Esophagus squamous epithelium (tissue), 5 donors: ENCODE data around the gene TBC1D1. TPM values are rescaled to one million over a fixed set of nuclear protein-coding genes. Genes with fewer than 3 reads are reported as not detected.

Experiments used
- DNase-seq: peaks from one replicate; lab custom pipeline; 2025; lab: John Stamatoyannopoulos, UW
- H3K27ac ChIP-seq, 4 donors: fragments of 200-600 bp; sonication (generic); one replicate each; pipeline ENCODE4 v1.5.1; 2016 to 2019; ENCODE audit warnings: mild to moderate bottlenecking in 1 of 4
- H3K27me3 ChIP-seq, 4 donors: fragments of 200-600 bp; sonication (generic); 1 replicate in 3 of 4; 2 replicates in 1 of 4; pipeline versions ENCODE4 v1.5.1 to v1.6.0; 2017 to 2021; ENCODE audit warnings: antibody characterized with exemption in 1 of 4
- H3K36me3 ChIP-seq, 3 donors: fragments of 200-600 bp; sonication (generic); one replicate each; pipeline ENCODE4 v1.5.1; 2016 to 2019
- H3K4me1 ChIP-seq, 3 donors: fragments of 200-600 bp; sonication (generic); one replicate each; pipeline ENCODE4 v1.5.1; 2017 to 2019
- H3K4me3 ChIP-seq, 4 donors: fragments of 200-600 bp; sonication (generic); 1 replicate in 3 of 4; 2 replicates in 1 of 4; pipeline ENCODE4 v1.5.1; 2016 to 2019; ENCODE audit warnings: mild to moderate bottlenecking in 2 of 4, moderate library complexity in 1 of 4
- H3K9me3 ChIP-seq, 3 donors: fragments of 200-600 bp; sonication (generic); one replicate each; pipeline ENCODE4 v1.5.1; 2016 to 2019
- POLR2A ChIP-seq, 4 donors: fragments of 450-650 bp; IDR thresholded peaks; one replicate each; pipeline ENCODE4 v1.6.1; 2017; ENCODE audit warnings: antibody characterized with exemption in 4 of 4, mild to moderate bottlenecking in 4 of 4, moderate library complexity in 3 of 4
- WGBS, 2 donors: methylation state at CpG; one replicate each; pipeline ENCODE4 v1.1.5; 2018; 5-methylcytosine and 5-hydroxymethylcytosine counted together
- intact Hi-C: fragments of 100-400 bp; cut with DNase I; formaldehyde crosslinking; loops from one replicate; pipeline ENCODE4 v1.15.0; 2022
- total RNA-seq, 4 donors: library from RNA; depleted of rRNA; stranded (reverse); fragments of >200 nt; gene quantifications; one replicate each; pipeline ENCODE4 v1.1.0, GENCODE V29; 2016
- TF ChIP-seq, protein P1 (sequence below), 6 experiments: fragments of 450-650 bp in 4 of 6; fragments of 200-600 bp in 2 of 6; sonication (generic) in 2 of 6; IDR thresholded peaks; one replicate each; pipeline ENCODE4 v1.5.1; 2016 to 2019; ENCODE audit warnings: antibody characterized with exemption in 6 of 6, mild to moderate bottlenecking in 4 of 6, moderate library complexity in 4 of 6
- donor health status: DM: yes; HTN: yes; CAD: no.

The TBC1D1 gene
- total RNA-seq, 4 donors from 2014 or later: 6.9 to 44.6 (median 25.6) TPM

DNA sequence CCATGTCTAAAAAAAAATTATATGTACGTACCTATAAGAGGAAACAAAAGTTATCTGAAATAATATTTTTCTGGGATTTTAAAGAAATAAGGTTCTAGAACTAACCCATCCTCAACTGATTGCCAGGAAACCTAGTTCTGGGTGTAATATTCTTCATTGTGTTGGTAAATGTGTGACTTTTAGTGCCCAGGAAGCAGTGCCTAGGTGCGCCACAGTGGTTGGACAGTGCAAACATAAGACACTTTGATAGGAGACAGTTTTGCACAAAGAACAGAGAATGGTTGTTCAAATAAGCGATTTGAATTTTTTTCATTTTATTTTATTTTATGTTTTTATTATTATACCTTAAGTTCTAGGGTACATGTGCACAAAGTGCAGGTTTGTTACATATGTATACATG, 47.3 kb downstream of the TBC1D1 start:
- DNase-seq: no peak
- Histone ChIP-seq H3K9me3 (no peaks in the 10 kb centered on the region), H3K4me1 (no peaks in the 10 kb centered on the region), H3K36me3 (no peaks in the 10 kb centered on the region), H3K4me3 (no peak overlapping the region), H3K27ac (no peak overlapping the region), H3K27me3 (no peaks in the 10 kb centered on the region)
- intact Hi-C loops: no loop called here
- 93 to 96% methylated on average over 3 of the region's 3 CpGs for whole genome bisulfite sequencing, 2 donors
- no peak for TF ChIP-seq POLR2A (IDR thresholded peaks at IDR 0.05)
- TF ChIP-seq, protein P1, sequence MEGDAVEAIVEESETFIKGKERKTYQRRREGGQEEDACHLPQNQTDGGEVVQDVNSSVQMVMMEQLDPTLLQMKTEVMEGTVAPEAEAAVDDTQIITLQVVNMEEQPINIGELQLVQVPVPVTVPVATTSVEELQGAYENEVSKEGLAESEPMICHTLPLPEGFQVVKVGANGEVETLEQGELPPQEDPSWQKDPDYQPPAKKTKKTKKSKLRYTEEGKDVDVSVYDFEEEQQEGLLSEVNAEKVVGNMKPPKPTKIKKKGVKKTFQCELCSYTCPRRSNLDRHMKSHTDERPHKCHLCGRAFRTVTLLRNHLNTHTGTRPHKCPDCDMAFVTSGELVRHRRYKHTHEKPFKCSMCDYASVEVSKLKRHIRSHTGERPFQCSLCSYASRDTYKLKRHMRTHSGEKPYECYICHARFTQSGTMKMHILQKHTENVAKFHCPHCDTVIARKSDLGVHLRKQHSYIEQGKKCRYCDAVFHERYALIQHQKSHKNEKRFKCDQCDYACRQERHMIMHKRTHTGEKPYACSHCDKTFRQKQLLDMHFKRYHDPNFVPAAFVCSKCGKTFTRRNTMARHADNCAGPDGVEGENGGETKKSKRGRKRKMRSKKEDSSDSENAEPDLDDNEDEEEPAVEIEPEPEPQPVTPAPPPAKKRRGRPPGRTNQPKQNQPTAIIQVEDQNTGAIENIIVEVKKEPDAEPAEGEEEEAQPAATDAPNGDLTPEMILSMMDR (IDR thresholded peaks at IDR 0.05): no peak

- H3K4me3 ChIP-seq: no peak overlapping the region
- H3K36me3 ChIP-seq: no peaks in the 10 kb centered on the region
- H3K27me3 ChIP-seq: no peaks in the 10 kb centered on the region
- no peak overlapping the region for H3K27ac ChIP-seq
- intact Hi-C loops: no loop called here
- TF ChIP-seq, protein P1 (IDR thresholded peaks at IDR 0.05): no peak
- no peak for TF ChIP-seq POLR2A (IDR thresholded peaks at IDR 0.05)
- no peaks in the 10 kb centered on the region for H3K9me3 ChIP-seq
- WGBS, 2 donors: 77 to 84% methylated on average over 10 of the region's 10 CpGs
- no peak for DNase-seq
- no peaks in the 10 kb centered on the region for H3K4me1 ChIP-seq
These were observed 55.8 kb downstream of the TBC1D1 start for GRCh38 chr4:37946503-37947179.

DNA sequence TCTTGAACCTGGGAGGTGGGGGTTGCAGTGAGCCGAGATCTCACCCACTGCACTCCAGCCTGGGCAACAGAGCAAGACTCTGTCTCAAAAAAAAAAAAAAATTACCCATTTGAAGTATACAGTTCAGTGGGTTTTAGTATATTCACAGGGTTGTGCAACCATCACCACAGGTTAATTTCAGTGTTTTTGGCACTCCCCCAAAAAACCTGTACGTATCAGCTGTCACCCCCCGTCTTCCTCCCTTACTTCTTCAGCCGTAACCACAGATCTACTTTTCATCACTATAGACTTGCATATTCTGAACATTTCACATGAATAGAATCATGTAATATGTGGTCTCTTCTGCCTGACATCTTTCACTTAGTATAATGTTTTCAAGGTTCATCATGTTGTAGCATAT, 57.7 kb downstream of the TBC1D1 start:
- WGBS, 2 donors: 63 to 83% methylated on average over 4 of the region's 4 CpGs
- H3K4me3 ChIP-seq: no peak overlapping the region
- H3K27ac ChIP-seq: no peak overlapping the region
- H3K9me3 ChIP-seq: no peaks in the 10 kb centered on the region
- TF ChIP-seq, protein P1 (IDR thresholded peaks at IDR 0.05): no peak
- no peak for TF ChIP-seq POLR2A (IDR thresholded peaks at IDR 0.05)
- H3K36me3 ChIP-seq: no peaks in the 10 kb centered on the region
- no peaks in the 10 kb centered on the region for H3K4me1 ChIP-seq
- intact Hi-C loops: no loop called here
- DNase-seq: no peak
- H3K27me3 ChIP-seq: no peaks in the 10 kb centered on the region

DNA sequence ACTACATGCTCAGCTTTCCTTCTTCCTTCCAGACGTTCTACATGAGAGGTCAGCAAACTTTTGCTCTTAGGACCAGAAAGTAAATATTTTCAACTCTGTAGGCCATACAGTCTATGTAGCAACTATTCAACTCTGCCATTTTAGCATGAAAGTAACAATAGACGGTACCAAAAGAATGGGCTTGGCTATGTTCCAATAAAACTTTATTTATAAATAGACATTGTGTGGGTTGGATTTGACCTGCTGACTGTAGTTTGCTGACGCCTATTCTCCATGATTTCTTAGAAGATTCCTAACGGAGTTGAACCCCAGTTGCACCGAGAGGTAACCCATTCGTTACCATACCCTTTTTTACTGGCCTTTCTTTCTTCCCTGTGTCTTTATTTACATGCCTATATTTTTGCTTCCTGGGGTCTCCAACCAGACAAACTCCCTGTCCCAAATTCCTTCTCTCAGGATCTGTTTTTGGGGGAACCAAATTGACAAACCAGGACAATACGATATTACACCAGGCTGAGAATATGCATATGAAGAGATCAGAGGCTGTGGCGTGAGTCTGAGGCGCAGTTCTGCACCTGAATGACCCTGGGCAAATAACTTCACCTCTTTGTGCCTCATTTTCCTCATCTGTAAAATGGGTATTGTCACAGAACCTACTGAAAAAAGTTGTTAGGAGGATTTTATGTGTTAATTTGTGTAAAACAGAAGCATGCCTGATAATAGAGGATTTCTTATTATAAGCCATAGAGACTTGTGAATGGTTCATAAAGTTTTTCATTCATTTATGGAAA, 58.9 kb downstream of the TBC1D1 start:
- Histone ChIP-seq H3K27me3 (no peaks in the 10 kb centered on the region), H3K9me3 (no peaks in the 10 kb centered on the region), H3K4me1 (no peaks in the 10 kb centered on the region), H3K27ac (no peak overlapping the region), H3K36me3 (no peaks in the 10 kb centered on the region), H3K4me3 (no peak overlapping the region)
- 71 to 77% methylated on average over 9 of the region's 9 CpGs for WGBS, 2 donors
- DNase-seq: no peak
- TF ChIP-seq, protein P1 (IDR thresholded peaks at IDR 0.05): no peak
- no peak for TF ChIP-seq POLR2A (IDR thresholded peaks at IDR 0.05)
- intact Hi-C loops: no loop called here
